ENCODE measurements around the gene TMEM255A.

TMEM255A gene

DNA sequence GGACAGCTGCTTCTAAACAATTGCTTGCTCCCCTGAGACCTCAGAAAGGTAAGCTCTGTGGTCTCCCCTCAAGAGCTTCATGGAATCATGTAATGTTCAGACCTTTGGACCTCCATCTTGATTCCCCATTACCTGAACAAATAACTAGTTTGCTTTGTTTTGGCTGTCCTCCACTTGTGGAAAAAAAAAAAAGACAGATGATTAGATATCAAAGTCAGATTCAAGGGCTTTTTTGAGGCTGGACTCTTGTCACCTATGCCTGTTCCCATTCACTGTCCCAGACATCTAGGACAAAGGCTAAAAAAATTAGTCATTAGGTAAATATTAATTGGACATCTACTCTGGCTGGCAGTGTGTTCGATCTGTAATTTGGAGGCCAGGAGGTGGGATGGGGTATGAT, 13.3 kb downstream of the TMEM255A start:
- TF ChIP-seq, protein P1, sequence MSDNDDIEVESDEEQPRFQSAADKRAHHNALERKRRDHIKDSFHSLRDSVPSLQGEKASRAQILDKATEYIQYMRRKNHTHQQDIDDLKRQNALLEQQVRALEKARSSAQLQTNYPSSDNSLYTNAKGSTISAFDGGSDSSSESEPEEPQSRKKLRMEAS (IDR thresholded peaks at IDR 0.05; ENCODE audit: low read depth, low read length): no peak
- TF ChIP-seq POLR2A (IDR thresholded peaks at IDR 0.05; ENCODE audit: extremely low read depth, insufficient read length): no peak
- TF ChIP-seq, protein P2, sequence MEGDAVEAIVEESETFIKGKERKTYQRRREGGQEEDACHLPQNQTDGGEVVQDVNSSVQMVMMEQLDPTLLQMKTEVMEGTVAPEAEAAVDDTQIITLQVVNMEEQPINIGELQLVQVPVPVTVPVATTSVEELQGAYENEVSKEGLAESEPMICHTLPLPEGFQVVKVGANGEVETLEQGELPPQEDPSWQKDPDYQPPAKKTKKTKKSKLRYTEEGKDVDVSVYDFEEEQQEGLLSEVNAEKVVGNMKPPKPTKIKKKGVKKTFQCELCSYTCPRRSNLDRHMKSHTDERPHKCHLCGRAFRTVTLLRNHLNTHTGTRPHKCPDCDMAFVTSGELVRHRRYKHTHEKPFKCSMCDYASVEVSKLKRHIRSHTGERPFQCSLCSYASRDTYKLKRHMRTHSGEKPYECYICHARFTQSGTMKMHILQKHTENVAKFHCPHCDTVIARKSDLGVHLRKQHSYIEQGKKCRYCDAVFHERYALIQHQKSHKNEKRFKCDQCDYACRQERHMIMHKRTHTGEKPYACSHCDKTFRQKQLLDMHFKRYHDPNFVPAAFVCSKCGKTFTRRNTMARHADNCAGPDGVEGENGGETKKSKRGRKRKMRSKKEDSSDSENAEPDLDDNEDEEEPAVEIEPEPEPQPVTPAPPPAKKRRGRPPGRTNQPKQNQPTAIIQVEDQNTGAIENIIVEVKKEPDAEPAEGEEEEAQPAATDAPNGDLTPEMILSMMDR (IDR thresholded peaks at IDR 0.05; ENCODE audit: low read depth, low read length): no peak
- no peak for TF ChIP-seq MYC (IDR thresholded peaks at IDR 0.05; ENCODE audit: low read depth, low read length)
- no peak for DNase-seq (ENCODE audit: low read depth)
- H3K4me3 ChIP-seq (ENCODE audit: low read depth, low read length): no peak overlapping the region

DNA sequence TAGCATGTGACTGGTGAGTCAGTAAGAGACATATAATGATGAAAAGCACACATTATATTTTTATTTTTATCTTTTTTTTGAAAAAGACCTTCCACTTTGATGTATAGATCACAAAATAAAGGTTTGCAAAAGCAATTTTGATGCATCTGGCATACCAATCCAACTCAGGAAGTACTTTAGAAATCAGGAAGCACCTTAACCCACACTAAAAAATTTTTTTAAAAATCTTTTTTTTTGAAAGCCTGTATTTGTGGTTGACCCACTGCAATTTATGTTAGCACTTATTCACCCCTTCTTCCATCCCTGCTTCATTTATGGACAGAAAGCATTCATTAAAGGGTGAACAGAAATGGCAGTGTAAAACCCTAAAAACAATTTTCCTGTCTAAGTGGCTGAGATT, 16.6 kb downstream of the TMEM255A start:
- H3K4me3 ChIP-seq (ENCODE audit: low read depth, low read length): no peak overlapping the region
- no peak for TF ChIP-seq POLR2A (IDR thresholded peaks at IDR 0.05; ENCODE audit: extremely low read depth, insufficient read length)
- TF ChIP-seq, protein P1 (IDR thresholded peaks at IDR 0.05; ENCODE audit: low read depth, low read length): no peak
- no peak for TF ChIP-seq MYC (IDR thresholded peaks at IDR 0.05; ENCODE audit: low read depth, low read length)
- TF ChIP-seq, protein P2 (IDR thresholded peaks at IDR 0.05; ENCODE audit: low read depth, low read length): no peak
- DNase-seq (ENCODE audit: low read depth): no peak

DNA sequence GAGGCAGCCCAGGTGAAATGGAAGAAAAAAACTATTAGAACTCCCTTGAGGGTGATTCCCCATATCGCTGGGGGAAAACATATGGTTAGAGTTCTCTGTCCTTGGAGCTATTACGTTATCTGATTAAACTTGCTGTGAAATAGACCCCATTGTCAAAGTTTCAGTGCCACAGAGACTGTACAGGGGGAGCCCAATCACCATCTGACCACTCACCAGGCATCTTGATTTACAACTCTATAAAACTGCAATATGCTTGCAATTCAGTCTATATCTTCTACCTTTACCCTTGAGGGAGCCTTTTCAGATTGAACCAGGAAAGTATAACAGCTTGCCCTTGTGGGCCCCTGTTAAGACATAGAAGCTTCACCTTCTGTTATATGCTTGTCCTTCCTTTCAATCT, 18.2 kb downstream of the TMEM255A start:
- H3K4me3 ChIP-seq (ENCODE audit: low read depth, low read length): no peak overlapping the region
- no peak for DNase-seq (ENCODE audit: low read depth)
- TF ChIP-seq, protein P2 (IDR thresholded peaks at IDR 0.05; ENCODE audit: low read depth, low read length): no peak
- no peak for TF ChIP-seq POLR2A (IDR thresholded peaks at IDR 0.05; ENCODE audit: extremely low read depth, insufficient read length)
- TF ChIP-seq, protein P1 (IDR thresholded peaks at IDR 0.05; ENCODE audit: low read depth, low read length): no peak
- no peak for TF ChIP-seq MYC (IDR thresholded peaks at IDR 0.05; ENCODE audit: low read depth, low read length)

DNA sequence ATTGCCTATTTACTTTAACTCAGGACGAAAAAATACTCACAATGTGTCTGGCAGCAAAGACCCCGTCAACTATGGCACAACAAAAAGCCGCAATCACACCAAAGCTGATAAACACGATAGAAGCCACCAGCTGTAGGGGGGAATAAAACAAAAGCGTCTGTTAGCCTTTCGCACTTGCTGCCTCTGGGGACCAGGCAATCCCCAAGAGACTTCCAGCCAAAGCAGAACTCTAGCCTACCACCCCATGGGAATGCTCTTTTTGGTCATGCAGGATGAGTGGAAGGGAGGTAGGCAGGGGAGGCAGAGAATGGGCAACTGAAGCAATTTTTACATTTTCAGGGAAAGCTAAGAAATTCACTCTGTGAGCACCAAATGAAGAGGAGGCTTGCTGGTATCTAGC, 20.1 kb downstream of the TMEM255A start:
- H3K4me3 ChIP-seq (ENCODE audit: low read depth, low read length): no peak overlapping the region
- DNase-seq (ENCODE audit: low read depth): peak; percentile 71
- TF ChIP-seq POLR2A (IDR thresholded peaks at IDR 0.05; ENCODE audit: extremely low read depth, insufficient read length) (no peak), MYC (IDR thresholded peaks at IDR 0.05; ENCODE audit: low read depth, low read length) (no peak)
- TF ChIP-seq, protein P1 (IDR thresholded peaks at IDR 0.05; ENCODE audit: low read depth, low read length): no peak
- TF ChIP-seq, protein P2 (IDR thresholded peaks at IDR 0.05; ENCODE audit: low read depth, low read length): no peak

DNA sequence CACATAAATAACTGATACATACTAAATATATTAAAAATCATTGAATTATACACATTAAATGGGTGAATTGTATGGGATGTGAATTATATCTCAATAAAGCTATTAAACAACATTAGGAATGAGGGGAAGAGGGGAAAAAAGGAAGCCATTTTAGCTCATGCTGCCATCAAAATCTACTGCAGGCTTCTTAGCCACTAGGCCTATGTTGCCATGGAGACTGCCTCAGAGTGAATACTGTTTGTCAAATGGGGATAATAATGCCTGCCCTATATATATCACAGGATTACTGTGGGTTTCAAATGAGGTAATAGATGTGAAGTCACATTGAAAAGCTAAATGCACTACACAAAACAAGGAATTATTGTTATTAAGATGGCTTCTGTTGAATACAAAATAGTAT, 21.2 kb downstream of the TMEM255A start:
- H3K4me3 ChIP-seq (ENCODE audit: low read depth, low read length): no peak overlapping the region
- TF ChIP-seq, protein P2 (IDR thresholded peaks at IDR 0.05; ENCODE audit: low read depth, low read length): no peak
- TF ChIP-seq, protein P1 (IDR thresholded peaks at IDR 0.05; ENCODE audit: low read depth, low read length): no peak
- TF ChIP-seq MYC (IDR thresholded peaks at IDR 0.05; ENCODE audit: low read depth, low read length): no peak
- no peak for DNase-seq (ENCODE audit: low read depth)

Data from NB4 (cell line).